Measurements from ENCODE around the gene CAPN13. TPM values are rescaled to one million over a fixed set of nuclear protein-coding genes. Genes with fewer than 3 reads are reported as not detected.

CAPN13 gene
- polyA plus RNA-seq, 1 of the 3 experiments (the other 2 are of a cell fraction) = not detected

- Histone ChIP-seq H3F3A (replicated peaks; ENCODE audit: insufficient read depth) (no peaks in the 10 kb centered on the region), H3K27me3 (ENCODE audit: insufficient read depth) (no peaks in the 10 kb centered on the region), H3K4me1 (ENCODE audit: control insufficient read depth in 1 of 2, insufficient read depth in 2 of 2, low read depth in 1 of 2, low read length in 1 of 2) (peaks cover 0 to 46% of the 10 kb centered on the region in 2 experiments; a peak in 3 of 4 replicates), H3K36me3 (replicated peaks in 1 of 2; ENCODE audit: control insufficient read depth in 1 of 2, insufficient read depth in 2 of 2, low read length in 1 of 2) (no peaks in the 10 kb centered on the region), H4K20me1 (ENCODE audit: insufficient read depth) (no peaks in the 10 kb centered on the region), H3K9me2 (no peaks in the 10 kb centered on the region), H3K27ac (ENCODE audit: low read depth in 2 of 2, low read length in 1 of 2) (peak overlapping the region in 1 of 2 experiments; percentile 81; a peak in 2 of 4 replicates), H3K79me2 (ENCODE audit: insufficient read depth) (no peaks in the 10 kb centered on the region), H3K9ac (no peak overlapping the region), H3K4me3 (ENCODE audit: low read depth in 2 of 2, low read length in 1 of 2) (no peak overlapping the region), H3K9me3 (no peaks in the 10 kb centered on the region), H2AFZ (ENCODE audit: low read depth) (no peak overlapping the region), H3K4me2 (no peak overlapping the region)
- ChIA-PET CTCF (interaction anchor here (0.6 to 4.6 kb wide), 8 partner anchors 10 to 592 kb away, joined by 3 to 23 read pairs (median 4); partner anchors contain the start of gene GALNT14), POLR2A (interaction anchor here (1.7 kb wide), 1 partner anchor 14 kb away, joined by 8 read pairs; no protein-coding TSS in a partner anchor)
- no peak for TF ChIP-seq NRF1 (IDR thresholded peaks at IDR 0.05; ENCODE audit: low read depth, low read length)
- TF ChIP-seq YY1 (IDR thresholded peaks at IDR 0.05; ENCODE audit: low read depth) = no peak
- TF ChIP-seq FOXJ3 (CRISPR knock-in tag; IDR thresholded peaks at IDR 0.05) = no peak
- no peak for TF ChIP-seq GABPA (IDR thresholded peaks at IDR 0.05; ENCODE audit: low read depth)
- no peak for DNase-seq
- 56% methylated on average over 8 of the region's 9 CpGs for WGBS (ENCODE audit: low lambda C conversion rate)
Measured at GRCh38 chr2:30756971-30757370, 50.3 kb downstream of the CAPN13 start.

GRCh38 chr2:30756051-30756719 lies 51.1 kb downstream of the CAPN13 start:
- CTCF ChIA-PET = interaction anchor here (0.6 to 4.6 kb wide), 14 partner anchors 11 to 592 kb away, joined by 3 to 23 read pairs (median 4); partner anchors contain the start of gene GALNT14
- Histone ChIP-seq H3K4me1 (ENCODE audit: control insufficient read depth in 1 of 2, insufficient read depth in 2 of 2, low read depth in 1 of 2, low read length in 1 of 2) (peaks cover 0 to 46% of the 10 kb centered on the region in 2 experiments; a peak in 3 of 4 replicates), H3K36me3 (replicated peaks in 1 of 2; ENCODE audit: control insufficient read depth in 1 of 2, insufficient read depth in 2 of 2, low read length in 1 of 2) (no peaks in the 10 kb centered on the region), H3K27ac (ENCODE audit: low read depth in 2 of 2, low read length in 1 of 2) (peak overlapping the region in 1 of 2 experiments; percentile 81; a peak in 2 of 4 replicates), H2AFZ (ENCODE audit: low read depth) (no peak overlapping the region), H3K4me2 (no peak overlapping the region), H3K79me2 (ENCODE audit: insufficient read depth) (no peaks in the 10 kb centered on the region), H3K9me3 (no peaks in the 10 kb centered on the region), H3K9me2 (no peaks in the 10 kb centered on the region), H3K27me3 (ENCODE audit: insufficient read depth) (no peaks in the 10 kb centered on the region), H4K20me1 (ENCODE audit: insufficient read depth) (no peaks in the 10 kb centered on the region), H3K4me3 (ENCODE audit: low read depth in 2 of 2, low read length in 1 of 2) (no peak overlapping the region), H3K9ac (no peak overlapping the region), H3F3A (replicated peaks; ENCODE audit: insufficient read depth) (no peaks in the 10 kb centered on the region)
- WGBS (ENCODE audit: low lambda C conversion rate) = 16% methylated on average over 9 of the region's 9 CpGs
- POLR2A ChIA-PET = interaction anchor here (1.7 kb wide), 1 partner anchor 15 kb away, joined by 8 read pairs; no protein-coding TSS in a partner anchor
- peak; percentile 80 for DNase-seq
- TF ChIP-seq REST (IDR thresholded peaks at IDR 0.05; ENCODE audit: low read depth, low read length) (no peak), POLR2AphosphoS5 (IDR thresholded peaks at IDR 0.05; ENCODE audit: low read depth, low read length) (no peak), YY1 (IDR thresholded peaks at IDR 0.05; ENCODE audit: low read depth) (no peak), MAX (IDR thresholded peaks at IDR 0.05; ENCODE audit: low read depth) (no peak), CTCF (IDR thresholded peaks at IDR 0.05) (no peak), EP300 (IDR thresholded peaks at IDR 0.05; ENCODE audit: borderline replicate concordance in 1 of 2, low read depth in 1 of 2, low read length in 1 of 2) (peak in 1 of 2 experiments; percentile 92; a peak in 2 of 4 replicates), RCOR1 (IDR thresholded peaks at IDR 0.05; ENCODE audit: low read length) (peak; percentile 75), RAD21 (IDR thresholded peaks at IDR 0.05; ENCODE audit: low read length) (peak; percentile 16; the same call in 1 of the 2 replicates), RFX5 (IDR thresholded peaks at IDR 0.05; ENCODE audit: low read length) (0 out of 2 replicates have a peak, but pooled peaks have one; percentile 15), TCF12 (IDR thresholded peaks at IDR 0.05) (peak; percentile 17; the same call in 1 of the 2 replicates), FOXJ3 (CRISPR knock-in tag; IDR thresholded peaks at IDR 0.05) (no peak), RXRA (IDR thresholded peaks at IDR 0.05; ENCODE audit: borderline replicate concordance, low read depth) (no peak), JUND (IDR thresholded peaks at IDR 0.05) (no peak), FOSL2 (IDR thresholded peaks at IDR 0.05; ENCODE audit: borderline replicate concordance, low read depth) (0 out of 2 replicates have a peak, but pooled peaks have one; percentile 4), GATA2 (CRISPR knock-in tag; IDR thresholded peaks at IDR 0.05) (peak; percentile 82), FOXM1 (IDR thresholded peaks at IDR 0.05; ENCODE audit: low read depth) (no peak), MEF2A (IDR thresholded peaks at IDR 0.05; ENCODE audit: borderline replicate concordance, low read depth) (no peak), TEAD4 (IDR thresholded peaks at IDR 0.05; ENCODE audit: borderline replicate concordance, insufficient read depth) (no peak), NRF1 (IDR thresholded peaks at IDR 0.05; ENCODE audit: low read depth, low read length) (no peak), CHD2 (IDR thresholded peaks at IDR 0.05; ENCODE audit: low read length, partially characterized antibody) (peak; percentile 86), NFIC (IDR thresholded peaks at IDR 0.05; ENCODE audit: borderline replicate concordance) (no peak)

Data from SK-N-SH (cell line).